Measurements from ENCODE around the gene ZDHHC11B.
"Not testable (repeated sequence)": the region's sequence is repeated elsewhere in the genome, so short reads cannot be mapped to it uniquely, and the experiment has no call there.

The ZDHHC11B gene

DNA sequence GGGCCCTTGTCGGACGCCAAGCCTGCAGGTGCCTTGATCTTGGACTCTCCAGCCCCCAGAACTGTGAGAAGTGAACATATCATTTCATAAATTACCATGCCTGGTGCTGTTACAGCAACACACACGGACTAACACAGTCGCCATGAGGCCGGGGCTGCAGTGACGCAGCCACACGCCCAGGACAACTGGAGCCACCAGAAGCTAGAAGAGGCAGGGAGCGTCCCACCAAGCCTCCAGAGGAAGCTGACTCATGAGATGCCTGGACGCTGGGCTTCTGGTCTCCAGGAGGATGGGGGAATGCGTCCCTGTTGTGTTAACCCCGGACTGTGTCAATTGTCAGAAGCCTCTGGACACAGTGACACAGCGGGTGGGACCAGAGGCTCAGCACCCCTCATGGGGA is 97.6 kb downstream of the ZDHHC11B start:
- not testable (repeated sequence) for DNase-seq (ENCODE audit: low read depth in 2 of 3, low spot score in 1 of 3)

DNA sequence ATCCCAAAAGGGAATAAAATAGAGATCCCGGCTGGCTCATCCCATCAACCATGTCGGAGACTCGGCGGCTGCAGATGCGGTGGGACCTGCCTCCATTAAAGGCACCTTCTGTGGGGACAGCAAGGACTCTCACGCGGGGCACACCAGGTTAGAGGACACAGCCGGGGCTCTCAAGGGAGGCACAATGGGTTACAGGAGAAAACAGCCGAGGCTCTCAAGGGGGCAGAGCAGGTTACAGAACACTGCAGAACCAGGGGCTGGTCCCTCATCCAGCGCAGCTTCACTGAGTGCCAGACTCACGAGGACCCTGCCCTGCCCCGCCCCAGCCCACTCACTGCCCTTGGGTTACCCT is 98.4 kb downstream of the ZDHHC11B start:
- not testable (repeated sequence) for DNase-seq (ENCODE audit: low read depth in 2 of 3, low spot score in 1 of 3)

DNA sequence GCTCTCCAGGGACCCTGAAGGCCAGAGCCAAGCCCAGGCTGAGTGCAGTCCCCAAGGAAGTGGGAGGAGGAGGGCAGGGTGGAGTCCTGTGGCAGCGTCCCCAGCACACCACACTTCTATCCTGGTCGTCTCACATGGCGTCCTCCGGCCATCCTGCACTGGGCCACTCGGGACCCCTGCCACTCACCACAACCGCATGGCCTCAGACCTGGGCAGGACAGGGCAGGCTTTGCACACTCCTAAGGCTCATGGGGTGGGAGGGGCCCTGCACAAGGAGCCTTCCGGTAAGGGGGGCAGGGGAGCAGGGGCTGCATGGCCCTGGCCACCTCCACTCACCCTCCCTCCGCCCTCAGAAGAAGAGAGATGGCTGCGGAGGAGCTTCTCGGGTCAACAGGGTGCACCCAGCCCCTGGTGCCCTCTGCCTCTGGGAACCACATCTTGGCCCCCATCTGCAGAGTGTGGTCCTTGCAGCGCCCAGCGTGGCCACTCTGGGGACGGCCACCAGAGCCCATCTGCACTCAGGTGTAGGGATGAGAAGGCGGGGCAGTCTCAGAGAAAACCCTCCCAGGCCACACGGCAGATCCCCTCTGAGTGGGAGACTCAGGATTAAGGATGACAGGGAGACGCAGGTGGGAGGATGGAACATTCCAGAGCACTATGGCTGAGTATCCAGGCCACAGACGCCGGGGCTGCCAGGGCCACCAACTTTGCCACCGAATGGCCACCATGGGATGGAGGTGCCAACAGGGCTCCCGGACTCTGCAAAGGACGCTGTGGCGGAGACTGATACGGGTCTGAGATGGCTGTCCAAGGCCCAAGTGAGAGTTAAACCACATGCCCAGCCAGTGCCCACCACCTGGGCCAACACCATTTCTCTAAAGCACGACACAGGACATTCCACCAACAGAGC is 99.0 kb downstream of the ZDHHC11B start:
- no peak for DNase-seq (ENCODE audit: low read depth in 2 of 3, low spot score in 1 of 3)

DNA sequence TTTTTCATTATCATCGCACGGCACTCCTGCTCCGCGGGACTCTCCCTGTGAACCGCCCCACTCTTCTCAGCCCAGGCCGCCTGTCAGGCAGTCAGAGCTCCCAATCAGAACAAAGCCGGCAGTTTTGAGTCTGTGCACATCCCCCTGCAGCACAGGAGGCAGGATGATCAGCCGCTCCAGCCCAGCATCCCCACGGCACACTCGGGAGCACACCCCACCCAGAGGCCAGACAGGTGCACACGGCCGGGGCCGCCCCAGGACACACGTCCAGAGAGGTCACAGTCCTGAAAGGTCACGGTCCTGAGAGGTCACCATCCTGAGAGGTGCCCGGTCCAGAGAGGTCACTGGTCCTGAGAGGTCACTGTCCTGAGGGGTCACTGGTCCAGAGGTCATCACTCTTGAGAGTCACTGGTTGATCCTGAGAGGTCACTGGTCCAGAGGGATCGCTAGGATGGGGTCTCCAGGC is 99.7 kb downstream of the ZDHHC11B start:
- no peak for DNase-seq (ENCODE audit: low read depth in 2 of 3, low spot score in 1 of 3)

DNA sequence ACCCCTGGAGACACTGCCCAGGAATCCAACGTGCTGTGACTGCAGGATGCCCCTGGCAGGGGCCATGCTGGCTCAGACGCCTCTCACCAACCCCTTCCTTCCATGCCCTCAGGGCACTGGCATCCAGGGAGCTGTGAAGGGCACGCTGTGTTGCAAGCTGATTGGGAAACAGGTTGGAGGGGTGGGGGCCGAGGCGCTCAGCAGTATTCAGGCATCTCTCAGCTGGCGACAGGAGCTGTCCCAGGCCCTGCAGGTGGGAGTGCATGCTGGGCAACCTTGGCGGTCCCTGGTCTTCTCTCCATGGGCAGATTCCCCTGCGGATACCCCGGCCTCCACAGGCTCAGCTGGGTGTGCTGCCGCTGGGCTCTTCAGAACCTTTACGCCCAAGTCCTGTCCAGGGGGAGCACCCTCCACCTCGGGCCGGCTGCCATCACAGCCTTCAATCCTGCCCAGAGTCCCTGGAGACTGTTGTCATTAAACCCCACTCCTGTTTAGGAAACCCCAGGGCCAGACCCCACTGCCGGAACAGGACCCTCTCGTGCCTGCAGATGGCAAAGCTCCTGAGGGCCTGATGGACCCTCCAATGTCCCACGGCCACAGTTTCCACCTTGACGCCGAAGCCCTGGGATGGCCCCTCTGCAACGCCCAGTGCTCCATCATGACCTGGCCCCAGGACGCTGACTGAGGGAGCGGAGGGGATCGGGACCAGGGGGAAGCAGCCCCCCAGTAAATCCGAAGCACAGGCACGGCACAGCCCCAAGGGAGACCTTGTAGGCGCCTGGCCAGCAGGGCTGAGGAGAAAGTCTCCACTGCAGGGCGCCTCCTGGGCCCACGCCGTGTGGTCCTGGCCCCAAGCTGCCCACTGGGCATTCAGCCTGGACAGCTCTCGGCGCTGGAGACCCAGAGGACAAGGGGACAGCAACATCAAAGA is 100.7 kb downstream of the ZDHHC11B start:
- no peak for DNase-seq (ENCODE audit: low read depth in 2 of 3, low spot score in 1 of 3)

DNA sequence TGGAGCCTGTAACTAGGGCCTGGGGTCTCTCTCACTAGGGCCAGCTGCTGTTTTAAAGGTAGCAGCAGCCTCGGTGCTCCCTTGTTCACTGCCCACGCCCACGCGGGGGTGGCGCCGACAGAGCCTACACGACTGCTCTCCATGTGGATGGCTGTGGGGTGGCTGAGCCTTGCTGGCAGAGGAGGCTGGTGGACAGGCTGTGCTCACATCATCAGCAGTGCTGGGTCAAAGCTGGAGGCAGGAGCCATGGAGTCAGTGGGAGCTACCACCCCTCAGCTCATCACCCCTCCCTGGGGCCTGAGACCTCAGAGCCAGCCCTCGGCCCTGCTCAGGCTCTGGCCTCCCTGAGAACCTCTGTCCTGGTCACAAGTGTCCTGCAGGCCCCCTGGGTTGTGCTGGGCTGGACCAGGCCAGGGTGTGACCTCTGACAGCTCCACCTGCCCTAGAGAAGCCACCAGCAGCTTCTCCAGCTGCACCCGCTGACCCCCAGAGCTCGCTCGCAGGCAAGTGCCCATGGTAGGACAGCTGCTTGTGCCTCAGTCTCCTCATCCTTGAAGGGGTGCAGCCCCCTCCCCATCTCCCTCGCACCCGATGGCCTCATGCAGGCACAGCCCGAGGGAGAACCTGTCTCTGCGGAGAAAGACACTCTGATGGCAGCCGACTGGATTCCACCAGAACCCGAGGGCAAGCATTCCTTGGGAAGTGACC is 101.7 kb downstream of the ZDHHC11B start:
- not testable (repeated sequence) for DNase-seq (ENCODE audit: low read depth in 2 of 3, low spot score in 1 of 3)

DNA sequence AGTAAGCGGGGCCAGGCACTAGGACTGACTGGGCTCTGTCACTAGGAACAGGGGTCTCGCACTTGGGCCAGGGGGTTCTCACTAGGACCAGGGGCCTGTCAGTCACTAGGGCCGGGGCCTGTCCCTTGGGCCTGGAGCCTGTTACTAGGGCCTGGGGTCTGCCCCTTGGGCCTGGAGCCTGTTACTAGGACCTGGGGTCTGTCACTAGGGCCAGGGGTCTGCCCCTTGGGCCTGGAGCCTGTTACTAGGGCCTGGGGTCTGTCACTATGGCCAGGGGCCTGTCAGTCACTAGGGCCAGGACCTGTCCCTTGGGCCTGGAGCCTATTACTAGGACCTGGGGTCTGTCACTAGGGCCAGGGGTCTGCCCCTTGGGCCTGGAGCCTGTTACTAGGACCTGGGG is 102.3 kb downstream of the ZDHHC11B start:
- DNase-seq (ENCODE audit: low read depth in 2 of 3, low spot score in 1 of 3), result not testable (repeated sequence)

DNA sequence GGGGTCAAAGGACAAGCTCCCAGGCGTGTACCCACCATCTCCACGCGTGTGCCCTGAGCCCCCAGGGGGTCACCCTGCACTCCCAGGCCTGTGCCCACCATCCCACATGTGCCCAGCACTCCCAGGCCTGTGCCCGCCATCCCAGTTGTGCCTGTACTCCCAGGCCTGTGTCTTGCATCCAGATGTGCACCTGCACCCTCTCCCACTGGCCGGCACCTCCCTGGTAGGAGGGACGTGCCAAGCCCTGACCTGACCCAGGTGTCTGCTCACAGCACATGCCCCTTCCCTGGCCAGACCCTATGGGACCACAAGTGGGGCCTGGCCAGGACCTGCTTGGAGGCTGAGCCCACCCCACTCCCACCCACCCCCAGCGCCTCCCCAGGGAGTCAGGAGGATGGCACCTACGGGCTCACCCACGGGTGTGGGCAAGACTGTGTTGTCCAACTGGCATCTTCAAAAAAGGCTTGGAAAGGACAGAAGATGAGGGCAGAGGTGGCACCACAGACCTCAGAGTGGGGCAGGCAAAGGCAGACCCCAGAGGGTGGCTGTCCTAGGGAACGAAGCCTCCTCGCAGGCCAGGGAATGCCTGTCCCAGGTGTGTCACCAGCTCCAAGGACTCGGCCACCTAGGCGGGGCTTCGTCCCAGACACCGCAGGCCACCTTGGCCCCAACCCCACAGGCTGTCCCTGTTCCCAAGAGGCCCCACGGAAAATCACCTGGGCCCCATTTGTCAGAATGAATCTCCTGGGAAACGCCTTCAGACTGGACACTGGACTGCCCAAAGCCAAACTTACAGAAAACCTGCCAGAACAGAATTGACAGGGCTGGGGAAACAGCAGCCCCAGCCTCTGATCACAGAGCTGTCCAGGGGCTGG is 103.0 kb downstream of the ZDHHC11B start:
- DNase-seq (ENCODE audit: low read depth in 2 of 3, low spot score in 1 of 3), result not testable (repeated sequence)

DNA sequence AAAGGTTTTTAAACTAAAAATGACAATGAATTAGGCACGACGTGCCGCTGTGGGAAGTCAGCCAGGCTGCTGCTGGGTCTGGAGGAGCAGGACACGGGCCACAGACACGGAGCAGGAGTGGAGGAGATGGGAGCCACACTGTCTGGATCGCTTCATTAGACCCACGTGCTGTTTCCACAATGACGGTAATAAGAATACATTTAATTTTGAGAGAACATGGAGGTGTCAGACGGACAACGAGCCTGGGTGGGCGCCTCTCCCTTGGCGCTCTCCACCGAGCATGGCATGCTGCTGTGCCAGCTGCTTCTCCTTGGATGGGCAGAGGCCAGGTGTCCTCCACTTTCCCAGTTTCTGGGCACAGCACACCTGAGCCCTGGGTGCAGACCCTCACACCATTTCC is 103.7 kb downstream of the ZDHHC11B start:
- DNase-seq (ENCODE audit: low read depth in 2 of 3, low spot score in 1 of 3), result not testable (repeated sequence)

DNA sequence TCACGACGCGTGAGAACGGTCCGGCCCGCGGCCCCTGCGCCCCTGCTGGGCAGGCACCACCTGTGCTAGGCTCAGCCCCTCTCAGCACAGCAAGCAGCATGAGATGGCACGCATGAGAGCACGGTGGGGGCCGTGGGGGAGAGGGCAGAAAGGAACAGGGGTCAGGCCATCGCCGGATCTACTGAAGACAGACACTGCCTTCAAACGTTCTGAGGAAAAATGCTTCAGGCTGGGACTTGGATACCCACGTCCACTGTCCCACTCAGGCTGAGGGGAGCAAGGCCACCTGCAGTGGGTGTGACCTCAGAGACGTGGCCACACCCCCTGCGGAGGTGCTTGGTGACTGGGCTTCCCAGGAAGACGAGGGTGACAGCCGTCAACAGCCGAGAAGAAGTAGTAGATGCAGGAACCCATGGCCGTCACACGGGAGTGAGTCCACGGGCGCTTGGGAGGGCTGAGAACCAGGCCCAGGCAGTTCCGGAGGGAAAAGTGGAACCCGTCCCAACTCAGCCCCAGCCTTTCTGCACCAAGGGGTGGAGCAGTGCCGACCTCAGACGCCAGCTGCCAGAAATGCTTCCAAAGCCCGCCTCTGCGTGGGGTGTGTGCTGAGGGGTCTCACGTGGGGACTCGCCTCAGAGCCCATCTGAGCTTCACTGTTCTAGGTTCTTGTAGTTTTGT is 104.3 kb downstream of the ZDHHC11B start:
- not testable (repeated sequence) for DNase-seq (ENCODE audit: low read depth in 2 of 3, low spot score in 1 of 3)

DNA sequence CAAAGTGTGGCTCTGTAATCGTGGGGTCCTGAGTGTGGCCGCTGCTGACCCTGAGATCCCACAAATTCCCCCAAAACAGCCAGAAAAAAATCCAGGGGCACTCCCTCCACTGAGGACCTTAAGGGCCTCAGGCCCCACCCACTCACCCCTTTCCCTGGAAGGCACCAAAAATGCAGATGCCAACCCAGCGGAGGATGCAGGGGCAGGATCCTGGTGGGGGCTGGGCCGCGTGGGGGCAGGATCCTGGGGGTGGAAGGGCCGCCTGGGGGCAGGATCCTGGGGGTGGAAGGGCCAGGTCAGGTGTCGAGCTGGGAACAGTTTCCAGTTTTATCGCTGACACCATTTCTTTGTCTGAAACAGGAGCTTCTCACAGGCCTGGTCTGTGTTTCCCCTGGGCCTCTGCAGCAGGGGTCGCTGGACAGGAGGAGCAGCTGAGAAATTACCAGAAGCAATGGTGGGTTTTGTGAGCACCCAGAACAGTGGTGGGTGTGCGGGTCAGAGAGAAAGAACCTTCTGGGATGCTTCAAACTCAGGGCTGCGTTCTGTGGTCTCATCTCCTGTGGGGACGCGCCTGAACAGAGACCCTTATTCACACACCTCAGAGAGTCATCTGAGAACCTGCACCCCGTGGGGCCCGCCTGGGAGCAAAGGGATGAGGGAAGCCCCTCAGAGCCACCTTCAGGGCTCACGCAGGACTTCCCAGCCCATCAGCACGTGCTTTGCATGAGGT is 105.2 kb downstream of the ZDHHC11B start:
- not testable (repeated sequence) for DNase-seq (ENCODE audit: low read depth in 2 of 3, low spot score in 1 of 3)

DNA sequence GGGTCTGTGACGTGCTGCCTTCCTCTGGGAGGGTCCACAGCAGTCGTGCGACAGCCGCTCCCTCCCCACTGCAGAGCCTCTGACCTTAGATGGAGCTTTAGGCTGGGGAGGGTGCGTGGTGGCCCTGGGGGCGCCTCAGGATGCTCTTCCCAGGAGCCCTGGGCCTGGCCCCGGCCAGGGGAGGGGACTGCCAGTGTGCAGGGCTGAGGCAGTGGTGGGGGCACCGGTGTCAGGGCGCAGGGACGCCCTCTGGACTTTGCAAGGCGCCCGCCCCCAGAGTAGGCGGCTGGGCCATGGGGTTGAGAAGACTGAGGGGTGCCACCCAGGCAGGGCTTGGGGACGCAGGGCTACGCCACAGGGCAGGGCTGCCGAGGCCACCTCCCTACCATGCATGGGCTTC is 106.0 kb downstream of the ZDHHC11B start:
- DNase-seq (ENCODE audit: low read depth in 2 of 3, low spot score in 1 of 3), result not testable (repeated sequence)

DNA sequence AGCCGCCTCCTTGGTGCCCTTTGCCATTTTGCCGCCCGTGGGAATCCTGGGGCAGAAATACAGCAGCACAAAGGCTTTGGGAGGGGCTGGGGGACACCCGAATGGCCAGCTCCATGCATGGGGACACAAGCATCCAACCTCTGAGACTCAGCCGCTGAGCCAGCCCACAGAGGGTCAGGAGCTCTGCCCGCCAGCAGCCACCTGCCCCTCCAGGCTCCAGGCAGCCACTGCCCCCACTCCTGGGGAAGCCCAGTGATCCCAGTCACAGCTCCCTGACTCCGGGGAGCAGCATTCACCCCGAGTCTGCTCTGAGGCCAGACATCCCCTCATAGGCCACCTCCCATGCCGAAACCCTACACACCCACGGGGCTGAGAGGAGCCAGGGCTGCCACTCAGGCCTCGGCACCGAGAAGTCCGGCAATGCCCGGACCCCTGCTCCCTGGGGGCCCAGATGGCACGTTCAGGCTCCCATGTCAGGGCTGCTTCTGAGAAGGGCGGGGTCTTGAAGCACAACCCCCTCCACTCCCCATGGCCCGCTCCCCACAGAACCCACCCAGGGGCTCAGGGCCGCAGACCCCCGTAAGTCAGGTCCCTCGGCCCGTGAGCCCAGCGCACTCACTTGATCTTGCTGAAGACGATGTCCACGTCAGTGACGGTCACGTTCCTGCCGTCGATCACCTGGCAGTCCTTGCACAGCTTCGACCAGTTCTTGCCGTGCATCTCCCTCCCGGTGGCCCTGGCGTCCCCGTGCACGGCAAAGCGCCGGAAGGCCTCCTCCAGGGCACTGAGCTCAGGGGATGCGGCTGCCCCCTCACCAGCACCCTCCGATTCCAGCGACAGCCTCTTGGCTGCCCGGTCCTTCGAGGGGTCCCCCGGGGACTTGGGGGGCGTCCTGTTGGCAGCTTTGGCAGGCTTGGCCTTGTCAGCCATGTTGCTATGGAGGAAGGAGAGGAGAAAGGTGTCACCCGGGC is 107.1 kb downstream of the ZDHHC11B start:
- no peak for DNase-seq (ENCODE audit: low read depth in 2 of 3, low spot score in 1 of 3)

DNA sequence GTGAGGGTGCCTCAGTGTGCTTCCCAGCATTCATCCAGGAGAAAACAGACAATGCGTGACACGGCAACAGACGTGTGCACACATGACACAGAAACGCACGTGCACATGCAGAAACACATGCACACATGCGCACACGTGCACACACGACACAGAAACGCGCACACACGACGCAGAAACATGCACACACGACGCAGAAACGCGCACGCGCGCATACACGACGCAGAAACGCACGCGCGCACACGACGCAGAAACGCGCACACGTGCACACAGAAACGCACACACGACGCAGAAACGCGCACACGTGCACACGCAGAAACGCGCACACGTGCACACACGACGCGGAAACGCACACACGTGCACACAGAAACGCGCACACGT is 107.8 kb downstream of the ZDHHC11B start:
- DNase-seq (ENCODE audit: low read depth in 2 of 3, low spot score in 1 of 3), result no peak

DNA sequence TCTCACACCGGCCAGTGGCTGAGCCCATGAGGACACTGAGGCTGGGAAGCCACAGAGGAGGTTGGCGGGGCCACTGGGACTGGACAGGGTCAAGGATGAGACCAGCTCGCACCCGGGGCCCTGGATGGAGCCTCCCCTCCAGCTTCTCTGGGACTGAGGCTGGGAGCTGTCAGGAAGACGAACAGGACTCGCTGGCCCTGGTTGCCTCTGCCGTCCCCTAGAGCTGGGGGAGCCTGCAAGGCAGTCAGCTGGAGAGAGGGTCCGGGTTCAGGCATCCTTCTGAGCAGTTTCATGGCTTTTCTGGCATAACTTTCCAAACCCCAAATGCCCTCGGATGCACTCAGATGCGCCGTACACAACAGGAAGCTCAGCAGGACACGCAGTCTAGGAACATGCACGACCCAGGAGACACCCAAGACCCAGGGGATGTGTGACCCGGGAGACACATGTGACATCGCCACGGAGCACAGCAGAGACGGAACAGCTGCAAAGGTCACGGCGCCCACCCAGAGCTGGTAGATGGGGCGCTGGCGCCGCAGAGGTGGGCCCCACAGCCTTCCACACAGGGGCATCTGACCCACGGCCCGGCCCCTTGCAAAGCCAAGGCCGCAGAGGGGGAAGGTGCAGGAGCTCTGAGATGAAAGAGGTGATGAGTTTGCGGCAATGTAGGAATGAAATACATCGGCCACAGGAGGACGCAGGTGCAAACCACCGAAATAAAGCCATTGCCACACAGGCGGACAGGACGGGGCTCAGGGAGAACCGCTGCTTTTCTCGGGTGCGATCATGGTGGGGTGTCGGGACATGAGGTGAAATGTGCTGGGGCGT is 108.4 kb downstream of the ZDHHC11B start:
- DNase-seq (ENCODE audit: low read depth in 2 of 3, low spot score in 1 of 3), result no peak

DNA sequence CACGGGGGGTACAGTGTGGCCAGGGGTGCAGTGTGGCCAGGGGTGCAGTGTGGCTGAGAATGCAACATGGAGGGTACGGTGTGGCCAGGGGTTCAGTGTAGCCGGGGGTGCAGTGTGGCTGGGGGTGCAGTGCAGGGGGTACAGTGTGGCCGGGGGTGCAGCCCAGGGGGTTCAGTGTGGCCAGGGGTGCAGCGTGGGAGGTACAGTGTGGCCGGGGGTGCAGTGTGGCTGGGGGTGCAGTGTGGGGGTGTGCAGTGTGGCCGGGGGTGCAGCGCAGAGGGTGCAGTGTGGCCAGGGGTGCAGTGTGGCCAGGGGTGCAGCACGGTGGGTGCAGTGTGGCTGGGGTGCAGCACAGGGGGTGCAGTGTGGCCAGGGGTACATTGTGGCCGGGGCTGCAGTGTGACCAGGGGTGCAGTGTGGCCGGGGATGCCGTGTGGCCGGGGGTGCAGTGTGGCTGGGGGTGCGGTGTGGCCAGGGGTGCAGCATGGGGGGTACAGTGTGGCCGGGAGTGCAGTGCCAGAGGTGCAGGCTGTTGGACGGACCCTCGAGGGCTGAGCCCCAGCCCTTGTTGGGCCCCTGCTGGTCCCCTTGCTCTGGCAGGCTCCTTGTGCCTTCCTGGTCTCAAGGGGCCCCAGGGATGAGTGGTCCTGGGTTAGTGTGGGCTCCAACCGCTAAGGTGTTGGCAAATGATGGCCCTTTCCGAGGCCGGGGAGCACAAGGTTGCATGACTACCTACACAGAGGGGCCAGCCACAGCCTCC is 109.2 kb downstream of the ZDHHC11B start:
- DNase-seq (ENCODE audit: low read depth in 2 of 3, low spot score in 1 of 3), result no peak
